Naive thymus-derived CD8-positive, alpha-beta T cell (primary cell): Measurements from ENCODE around the gene NTPCR. TPM values are rescaled to one million over a fixed set of nuclear protein-coding genes. Genes with fewer than 3 reads are reported as not detected.

Source experiments
- ATAC-seq, 2 donors: fragments of 150-1000 bp; cut with Tn5 transposase in 1 of 2; sonication (Bioruptor Pico), chemical (Tn5 transposase) in 1 of 2; 1 replicate in 1 of 2; 2 replicates in 1 of 2; pipeline ENCODE4 v1.10.0; 2021; ENCODE audit warnings: mild to moderate bottlenecking in 2 of 2, moderate library complexity in 2 of 2
- POLR2A ChIA-PET: fragments of 350-600 bp; sonication (Branson Sonifier 250); formaldehyde crosslinking; loops from one replicate; lab custom pipeline; 2021; ENCODE audit warnings: antibody characterized with exemption; lab: Charles Lee
- DNase-seq, 10 donors: peaks; one replicate each; pipeline versions ENCODE4 v3.0.0 to v3.0.0-alpha.2; 2020 to 2022
- H3K27ac Mint-ChIP-seq, 10 donors: one replicate each; pipeline ENCODE4 v1.8.0; 2020 to 2022; ENCODE audit warnings: mild to moderate bottlenecking in 10 of 10, mixed read lengths in 10 of 10, moderate library complexity in 4 of 10, inconsistent platforms in 1 of 10
- H3K27me3 Mint-ChIP-seq, 5 donors: one replicate each; pipeline ENCODE4 v1.8.0; 2021 to 2022; ENCODE audit warnings: mixed read lengths in 5 of 5
- H3K36me3 Mint-ChIP-seq, 3 donors: one replicate each; pipeline ENCODE4 v1.8.0; 2020 to 2022; ENCODE audit warnings: mixed read lengths in 3 of 3, mild to moderate bottlenecking in 2 of 3, inconsistent platforms in 1 of 3
- H3K4me1 Mint-ChIP-seq, 4 donors: one replicate each; pipeline ENCODE4 v1.8.0; 2021 to 2022; ENCODE audit warnings: mixed read lengths in 4 of 4
- H3K4me3 Mint-ChIP-seq, 10 donors: one replicate each; pipeline ENCODE4 v1.8.0; 2020 to 2022; ENCODE audit warnings: mild to moderate bottlenecking in 10 of 10, mixed read lengths in 10 of 10, moderate library complexity in 6 of 10, inconsistent platforms in 1 of 10
- H3K9me3 Mint-ChIP-seq, 9 donors: one replicate each; pipeline ENCODE4 v1.8.0; 2020 to 2022; ENCODE audit warnings: mixed read lengths in 9 of 9, mild to moderate bottlenecking in 3 of 9, inconsistent platforms in 1 of 9, moderate library complexity in 1 of 9
- polyA plus RNA-seq, 3 donors: library from polyadenylated mRNA; unstranded; fragments of 300-500 nt; fragmentation: Illumina TruSeq; gene quantifications; one replicate each; pipeline ENCODE4 v1.2.3, GENCODE V29; 2021
- total RNA-seq, 8 experiments: library from RNA in 2 of 8; stranded (reverse) in 2 of 8; gene quantifications; one replicate each; pipeline ENCODE4 v1.2.3 and lab custom pipeline; 2021 to 2026

NTPCR gene
- total and polyA plus RNA-seq, 5 experiments from 2014 or later: 15.1 to 91.1 (median 29.5) TPM

DNA sequence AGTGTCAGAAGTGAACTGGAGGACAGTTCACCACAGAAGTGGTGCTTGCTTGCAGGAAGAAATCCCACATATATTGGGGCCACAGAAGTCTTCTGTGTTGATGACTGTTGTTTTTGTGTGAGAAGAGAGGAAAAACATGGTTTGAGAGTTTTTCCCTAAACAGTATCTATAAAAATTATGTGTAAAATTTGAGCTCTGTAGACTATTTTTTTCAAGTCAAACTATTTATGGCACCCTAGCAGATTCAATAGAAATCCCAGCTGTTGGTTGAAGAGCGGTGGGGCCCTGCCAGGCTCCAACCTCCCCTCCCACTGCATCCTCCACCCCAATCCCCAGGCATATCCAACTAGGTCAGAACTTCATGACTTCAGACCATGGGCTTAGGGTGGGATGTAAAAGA, 61.6 kb downstream of the NTPCR start:
- no peaks in the 10 kb centered on the region for H3K27me3 Mint-ChIP-seq
- ATAC-seq (no peak), DNase-seq (no peak)
- H3K4me1 Mint-ChIP-seq: peaks cover 0 to 2% (median 0%) of the 10 kb centered on the region in 4 donors
- no peaks in the 10 kb centered on the region for H3K9me3 Mint-ChIP-seq
- H3K4me3 Mint-ChIP-seq: no peak overlapping the region
- no peak overlapping the region for H3K27ac Mint-ChIP-seq
- H3K36me3 Mint-ChIP-seq: peaks cover 5 to 53% (median 52%) of the 10 kb centered on the region in 3 donors
- POLR2A ChIA-PET: no interaction called here

DNA sequence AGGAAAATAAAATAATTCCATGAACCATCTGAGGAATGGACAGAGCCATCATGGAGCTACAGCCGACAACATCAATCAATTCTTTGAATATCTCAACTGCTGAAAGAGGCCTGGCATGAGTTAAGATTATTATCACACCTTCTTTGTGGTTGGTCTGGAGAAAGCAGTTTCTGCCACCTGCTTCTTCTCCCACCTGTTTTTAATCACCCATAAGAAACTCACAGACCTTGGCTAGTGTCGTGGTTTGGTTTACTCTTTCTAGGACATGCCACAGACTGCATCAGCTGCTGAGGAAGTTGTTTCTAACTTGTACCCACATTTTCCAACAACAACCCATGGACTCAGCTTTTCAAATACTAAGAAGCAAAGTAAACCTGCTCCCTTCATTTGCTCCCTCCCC, 65.6 kb downstream of the NTPCR start:
- POLR2A ChIA-PET: interaction anchor here (0.7 kb wide), 1 partner anchor 1249 kb away, joined by 3 read pairs; no protein-coding TSS in a partner anchor
- H3K4me1 Mint-ChIP-seq: peaks cover 0 to 4% (median 0%) of the 10 kb centered on the region in 4 donors
- H3K9me3 Mint-ChIP-seq: no peaks in the 10 kb centered on the region
- no peak overlapping the region for H3K4me3 Mint-ChIP-seq
- no peaks in the 10 kb centered on the region for H3K27me3 Mint-ChIP-seq
- DNase-seq (no peak), ATAC-seq (no peak)
- no peak overlapping the region for H3K27ac Mint-ChIP-seq
- peaks cover 18 to 61% (median 54%) of the 10 kb centered on the region in 3 donors for H3K36me3 Mint-ChIP-seq

GRCh38 chr1:233016798-233017197, 66.4 kb downstream of the NTPCR start:
- Mint-ChIP-seq H3K9me3 (no peaks in the 10 kb centered on the region), H3K27me3 (no peaks in the 10 kb centered on the region), H3K4me1 (peaks cover 0 to 4% (median 0%) of the 10 kb centered on the region in 4 donors), H3K4me3 (no peak overlapping the region), H3K36me3 (peaks cover 18 to 61% (median 52%) of the 10 kb centered on the region in 3 donors), H3K27ac (peak overlapping the region in 1 of 10 donors; percentile 23)
- DNase-seq: no peak
- POLR2A ChIA-PET: no interaction called here
- no peak for ATAC-seq

DNA sequence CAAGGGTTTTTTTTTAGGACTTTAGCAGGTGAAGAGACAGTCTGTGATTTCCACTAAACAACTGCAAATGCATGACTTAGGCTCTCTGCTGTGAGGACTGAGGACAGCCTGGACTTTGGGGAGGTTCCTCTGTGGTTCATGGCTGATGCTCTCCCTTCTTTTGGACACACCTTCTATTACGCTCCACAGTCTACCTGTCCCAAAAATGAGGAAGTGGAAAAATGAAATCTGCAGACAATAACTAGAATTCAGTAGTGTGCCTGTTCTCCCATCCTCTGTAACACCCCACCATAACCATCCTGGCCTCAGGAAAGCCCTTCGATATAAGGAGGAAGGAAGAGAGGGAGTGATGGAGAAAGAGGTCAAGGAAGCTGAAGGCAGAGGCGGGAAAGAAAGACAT, 68.7 kb downstream of the NTPCR start:
- H3K27ac Mint-ChIP-seq: no peak overlapping the region
- no peaks in the 10 kb centered on the region for H3K9me3 Mint-ChIP-seq
- ATAC-seq (no peak), DNase-seq (no peak)
- no peak overlapping the region for H3K4me3 Mint-ChIP-seq
- POLR2A ChIA-PET: no interaction called here
- H3K4me1 Mint-ChIP-seq: peaks cover 0 to 8% (median 0%) of the 10 kb centered on the region in 4 donors
- H3K36me3 Mint-ChIP-seq: peaks cover 13 to 43% (median 39%) of the 10 kb centered on the region in 3 donors
- H3K27me3 Mint-ChIP-seq: no peaks in the 10 kb centered on the region

DNA sequence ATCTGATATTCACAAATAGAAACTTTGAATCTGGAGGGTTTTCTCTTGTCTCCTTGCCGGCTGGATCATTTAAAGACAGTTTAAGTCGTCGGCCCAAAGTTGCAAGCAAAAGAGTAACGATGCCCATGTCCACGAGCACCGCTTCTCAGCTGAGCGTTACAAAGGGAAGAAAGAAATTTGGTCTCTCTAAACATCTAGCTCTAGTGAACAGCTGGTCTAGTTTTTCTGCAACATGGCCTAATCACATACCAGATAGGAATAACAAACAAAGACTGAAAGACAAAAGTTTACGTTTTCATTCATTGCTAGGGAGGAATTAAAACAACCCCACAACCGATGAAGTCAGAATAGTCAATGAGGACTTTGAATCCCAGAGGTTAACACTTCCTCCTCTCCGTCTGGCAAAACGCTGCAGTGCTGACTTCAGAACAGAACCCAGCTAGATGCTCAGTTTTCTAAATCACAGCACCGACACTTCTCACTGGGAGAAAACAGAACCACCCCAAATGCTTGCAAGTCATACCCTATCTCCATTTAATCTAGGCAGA, 69.4 kb downstream of the NTPCR start:
- Mint-ChIP-seq H3K4me1 (peaks cover 0 to 8% (median 0%) of the 10 kb centered on the region in 4 donors), H3K36me3 (peaks cover 13 to 41% (median 39%) of the 10 kb centered on the region in 3 donors), H3K27me3 (no peaks in the 10 kb centered on the region), H3K9me3 (no peaks in the 10 kb centered on the region), H3K27ac (peak overlapping the region in 1 of 10 donors; percentile 51), H3K4me3 (no peak overlapping the region)
- POLR2A ChIA-PET: no interaction called here
- DNase-seq: no peak
- ATAC-seq: no peak

DNA sequence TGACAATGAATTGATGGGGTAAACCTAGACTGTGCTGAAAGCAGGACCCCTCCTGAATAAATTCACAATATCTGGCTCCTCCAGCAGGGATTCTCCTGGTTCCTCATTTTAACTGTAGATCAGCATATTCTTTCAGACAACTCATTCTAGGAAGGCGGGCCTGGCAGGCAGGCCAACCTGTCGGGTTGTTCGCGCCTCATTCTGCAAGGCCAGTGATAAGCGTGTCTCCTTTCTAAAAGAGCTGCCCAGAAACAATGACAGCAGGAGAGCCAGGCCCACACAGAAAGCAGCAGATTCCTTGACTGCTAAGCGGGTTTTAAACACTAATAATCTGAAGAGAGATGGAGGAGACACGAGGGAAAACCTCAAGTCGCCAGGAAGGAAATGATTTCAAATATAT, 70.0 kb downstream of the NTPCR start:
- H3K4me3 Mint-ChIP-seq: no peak overlapping the region
- no peaks in the 10 kb centered on the region for H3K9me3 Mint-ChIP-seq
- ATAC-seq: no peak
- peaks cover 0 to 8% (median 0%) of the 10 kb centered on the region in 4 donors for H3K4me1 Mint-ChIP-seq
- POLR2A ChIA-PET: no interaction called here
- H3K27ac Mint-ChIP-seq: no peak overlapping the region
- no peak for DNase-seq
- H3K36me3 Mint-ChIP-seq: peaks cover 13 to 38% (median 38%) of the 10 kb centered on the region in 3 donors
- no peaks in the 10 kb centered on the region for H3K27me3 Mint-ChIP-seq

- H3K27me3 Mint-ChIP-seq: no peaks in the 10 kb centered on the region
- POLR2A ChIA-PET: no interaction called here
- no peak for DNase-seq
- no peak overlapping the region for H3K4me3 Mint-ChIP-seq
- no peaks in the 10 kb centered on the region for H3K9me3 Mint-ChIP-seq
- H3K27ac Mint-ChIP-seq: peak overlapping the region in 1 of 10 donors; percentile 36
- H3K4me1 Mint-ChIP-seq: peaks cover 0 to 9% (median 0%) of the 10 kb centered on the region in 4 donors
- peaks cover 13 to 30% (median 29%) of the 10 kb centered on the region in 3 donors for H3K36me3 Mint-ChIP-seq
- no peak for ATAC-seq
Measured at GRCh38 chr1:233022246-233022645, 71.8 kb downstream of the NTPCR start.

GRCh38 chr1:233024199-233024598, 73.8 kb downstream of the NTPCR start:
- H3K4me1 Mint-ChIP-seq: peaks cover 0 to 6% (median 0%) of the 10 kb centered on the region in 4 donors
- H3K4me3 Mint-ChIP-seq: no peak overlapping the region
- ATAC-seq: no peak
- POLR2A ChIA-PET: no interaction called here
- no peak for DNase-seq
- no peaks in the 10 kb centered on the region for H3K27me3 Mint-ChIP-seq
- peak overlapping the region in 1 of 10 donors; percentile 38 for H3K27ac Mint-ChIP-seq
- no peaks in the 10 kb centered on the region for H3K9me3 Mint-ChIP-seq
- peaks cover 9 to 24% (median 20%) of the 10 kb centered on the region in 3 donors for H3K36me3 Mint-ChIP-seq

- Mint-ChIP-seq H3K4me1 (peaks cover 0 to 5% (median 0%) of the 10 kb centered on the region in 4 donors), H3K4me3 (no peak overlapping the region), H3K27ac (no peak overlapping the region), H3K9me3 (no peaks in the 10 kb centered on the region), H3K36me3 (peaks cover under 1 to 17% (median 16%) of the 10 kb centered on the region in 3 donors), H3K27me3 (no peaks in the 10 kb centered on the region)
- ATAC-seq (no peak), DNase-seq (peak in 4 of 10 donors; percentile 6 to 31 (median 18))
- POLR2A ChIA-PET: no interaction called here
Measured at GRCh38 chr1:233025157-233025556, 74.7 kb downstream of the NTPCR start.

GRCh38 chr1:233025567-233025966, 75.2 kb downstream of the NTPCR start:
- ATAC-seq: no peak

GRCh38 chr1:233027046-233027445, 76.6 kb downstream of the NTPCR start:
- Mint-ChIP-seq H3K36me3 (peaks cover 0 to 16% (median 13%) of the 10 kb centered on the region in 3 donors), H3K9me3 (no peaks in the 10 kb centered on the region), H3K4me1 (peaks cover 0 to 5% (median 0%) of the 10 kb centered on the region in 4 donors), H3K27me3 (no peaks in the 10 kb centered on the region), H3K4me3 (no peak overlapping the region), H3K27ac (no peak overlapping the region)
- ATAC-seq (no peak), DNase-seq (no peak)
- POLR2A ChIA-PET: no interaction called here

More at GRCh38 chr1:233025567-233025966, 75.2 kb downstream of the NTPCR start:
- POLR2A ChIA-PET: no interaction called here
- no peak for DNase-seq
- Mint-ChIP-seq H3K27ac (peak overlapping the region in 1 of 10 donors; percentile 43), H3K27me3 (no peaks in the 10 kb centered on the region), H3K4me3 (no peak overlapping the region), H3K9me3 (no peaks in the 10 kb centered on the region), H3K36me3 (peaks cover 0 to 16% (median 13%) of the 10 kb centered on the region in 3 donors), H3K4me1 (peaks cover 0 to 5% (median 0%) of the 10 kb centered on the region in 4 donors)

- no peak for DNase-seq
- Mint-ChIP-seq H3K4me3 (no peak overlapping the region), H3K4me1 (no peaks in the 10 kb centered on the region), H3K36me3 (peaks cover 4 to 27% (median 8%) of the 10 kb centered on the region in 3 donors), H3K27ac (no peak overlapping the region), H3K9me3 (peaks cover 0 to 4% (median 0%) of the 10 kb centered on the region in 9 donors), H3K27me3 (no peaks in the 10 kb centered on the region)
- ATAC-seq: no peak
- POLR2A ChIA-PET: no interaction called here
Measured at GRCh38 chr1:233031521-233031920, 81.1 kb downstream of the NTPCR start.

GRCh38 chr1:233032916-233033315, 82.5 kb downstream of the NTPCR start:
- Mint-ChIP-seq H3K27me3 (no peaks in the 10 kb centered on the region), H3K36me3 (peaks cover 4 to 33% (median 6%) of the 10 kb centered on the region in 3 donors), H3K4me3 (no peak overlapping the region), H3K4me1 (no peaks in the 10 kb centered on the region), H3K9me3 (peaks cover 0 to 4% (median 0%) of the 10 kb centered on the region in 9 donors), H3K27ac (no peak overlapping the region)
- ATAC-seq (no peak), DNase-seq (no peak)
- POLR2A ChIA-PET: no interaction called here
